Measurements from ENCODE around the gene MMP28.
A peak's percentile ranks its signal among the peaks of the same experiment; 100 is the strongest.

The MMP28 gene

GRCh38 chr17:35748341-35748841 lies 47.0 kb downstream of the MMP28 start:
- TF ChIP-seq LEF1 (IDR thresholded peaks at IDR 0.05; ENCODE audit: borderline replicate concordance), result no peak
- no peak for TF ChIP-seq PKNOX1 (IDR thresholded peaks at IDR 0.05)
- CTCF ChIA-PET, result interaction anchor here (4.0 to 6.4 kb wide), 2 partner anchors 16 to 136 kb away, joined by 13 to 50 read pairs; no protein-coding TSS in a partner anchor
- no peak for DNase-seq (ENCODE audit: extremely low spot score)
- POLR2A ChIA-PET, result interaction anchor here (1.3 to 2.0 kb wide), 2 partner anchors 60 to 170 kb away, joined by 5 to 9 read pairs; partner anchors contain the start of genes PEX12 and TAF15

- peak; percentile 72 for DNase-seq (ENCODE audit: extremely low spot score)
- TF ChIP-seq PKNOX1 (IDR thresholded peaks at IDR 0.05) (no peak), ZNF384 (IDR thresholded peaks at IDR 0.05) (no peak), HDGF (IDR thresholded peaks at IDR 0.05; ENCODE audit: borderline replicate concordance) (no peak)
- ChIA-PET CTCF (interaction anchor here (0.6 to 6.4 kb wide), 20 partner anchors 8 to 192 kb away, joined by 3 to 50 read pairs (median 4); partner anchors contain the start of gene RASL10B), POLR2A (interaction anchor here (1.0 to 2.0 kb wide), 2 partner anchors 61 to 134 kb away, joined by 4 to 9 read pairs; partner anchors contain the start of gene TAF15)
Observed at GRCh38 chr17:35747540-35748017, 47.9 kb downstream of the MMP28 start.

- ChIA-PET POLR2A (interaction anchor here (0.7 to 1.7 kb wide), 2 partner anchors 14 to 40 kb away, joined by 4 read pairs; partner anchors contain the start of gene RASL10B), CTCF (interaction anchor here (0.6 to 6.4 kb wide), 3 partner anchors 25 to 133 kb away, joined by 4 to 50 read pairs (median 4); no protein-coding TSS in a partner anchor)
- TF ChIP-seq BHLHE40 (IDR thresholded peaks at IDR 0.05; ENCODE audit: borderline replicate concordance) (no peak), FOXA1 (IDR thresholded peaks at IDR 0.05) (no peak), ARNT (IDR thresholded peaks at IDR 0.05) (no peak), L3MBTL2 (conservative IDR thresholded peaks at IDR 0.05) (no peak), ELF4 (IDR thresholded peaks at IDR 0.05) (no peak), SP1 (IDR thresholded peaks at IDR 0.05) (no peak), TARDBP (IDR thresholded peaks at IDR 0.05) (no peak), HDGF (IDR thresholded peaks at IDR 0.05; ENCODE audit: borderline replicate concordance) (no peak), NFRKB (IDR thresholded peaks at IDR 0.05) (no peak), FOXK2 (IDR thresholded peaks at IDR 0.05) (no peak), ZNF384 (IDR thresholded peaks at IDR 0.05) (no peak), SUZ12 (IDR thresholded peaks at IDR 0.05) (no peak), CTBP1 (IDR thresholded peaks at IDR 0.05; ENCODE audit: borderline replicate concordance) (no peak), LEF1 (IDR thresholded peaks at IDR 0.05; ENCODE audit: borderline replicate concordance) (no peak), PKNOX1 (IDR thresholded peaks at IDR 0.05) (no peak), FOXM1 (IDR thresholded peaks at IDR 0.05; ENCODE audit: borderline replicate concordance) (no peak)
- no peak for DNase-seq (ENCODE audit: extremely low spot score)
Observed at GRCh38 chr17:35745749-35746320, 49.6 kb downstream of the MMP28 start.

- ChIA-PET CTCF (interaction anchor here (0.6 to 2.2 kb wide), 4 partner anchors 19 to 132 kb away, joined by 4 to 9 read pairs (median 6); no protein-coding TSS in a partner anchor), POLR2A (interaction anchor here (0.7 to 1.7 kb wide), 2 partner anchors 14 to 40 kb away, joined by 4 read pairs; partner anchors contain the start of gene RASL10B)
- TF ChIP-seq FOXA1 (IDR thresholded peaks at IDR 0.05) (no peak), L3MBTL2 (conservative IDR thresholded peaks at IDR 0.05) (no peak), CTBP1 (IDR thresholded peaks at IDR 0.05; ENCODE audit: borderline replicate concordance) (no peak), BHLHE40 (IDR thresholded peaks at IDR 0.05; ENCODE audit: borderline replicate concordance) (no peak), SUZ12 (IDR thresholded peaks at IDR 0.05) (no peak), ARNT (IDR thresholded peaks at IDR 0.05) (no peak), PKNOX1 (IDR thresholded peaks at IDR 0.05) (no peak), FOXK2 (IDR thresholded peaks at IDR 0.05) (no peak), ZNF384 (IDR thresholded peaks at IDR 0.05) (no peak), LEF1 (IDR thresholded peaks at IDR 0.05; ENCODE audit: borderline replicate concordance) (no peak), SP1 (IDR thresholded peaks at IDR 0.05) (no peak), NFRKB (IDR thresholded peaks at IDR 0.05) (no peak), HDGF (IDR thresholded peaks at IDR 0.05; ENCODE audit: borderline replicate concordance) (no peak), FOXM1 (IDR thresholded peaks at IDR 0.05; ENCODE audit: borderline replicate concordance) (no peak), ELF4 (IDR thresholded peaks at IDR 0.05) (no peak), TARDBP (IDR thresholded peaks at IDR 0.05) (no peak)
- DNase-seq (ENCODE audit: extremely low spot score), result no peak
Observed at GRCh38 chr17:35745246-35745645, 50.2 kb downstream of the MMP28 start.

- no peak for TF ChIP-seq BHLHE40 (IDR thresholded peaks at IDR 0.05; ENCODE audit: borderline replicate concordance)
- TF ChIP-seq HDGF (IDR thresholded peaks at IDR 0.05; ENCODE audit: borderline replicate concordance), result no peak
- no peak for TF ChIP-seq SUZ12 (IDR thresholded peaks at IDR 0.05)
- TF ChIP-seq FOXK2 (IDR thresholded peaks at IDR 0.05), result no peak
- TF ChIP-seq L3MBTL2 (conservative IDR thresholded peaks at IDR 0.05), result no peak
- TF ChIP-seq FOXM1 (IDR thresholded peaks at IDR 0.05; ENCODE audit: borderline replicate concordance), result no peak
- no peak for TF ChIP-seq ZNF384 (IDR thresholded peaks at IDR 0.05)
- no peak for TF ChIP-seq ARNT (IDR thresholded peaks at IDR 0.05)
- no peak for TF ChIP-seq CTBP1 (IDR thresholded peaks at IDR 0.05; ENCODE audit: borderline replicate concordance)
- TF ChIP-seq NFRKB (IDR thresholded peaks at IDR 0.05), result no peak
- CTCF ChIA-PET, result interaction anchor here (2.1 to 2.2 kb wide), 2 partner anchors 19 to 132 kb away, joined by 7 to 9 read pairs; no protein-coding TSS in a partner anchor
- POLR2A ChIA-PET, result interaction anchor here (1.7 kb wide), 1 partner anchor 13 kb away, joined by 4 read pairs; the partner anchor contains the start of gene RASL10B
- no peak for DNase-seq (ENCODE audit: extremely low spot score)
Observed at GRCh38 chr17:35744830-35745229, 50.6 kb downstream of the MMP28 start.
